ENCODE results near the gene CEACAM6. TPM values are rescaled to one million over a fixed set of nuclear protein-coding genes. Genes with fewer than 3 reads are reported as not detected.
A peak's percentile ranks its signal among the peaks of the same experiment; 100 is the strongest.
"Not testable (repeated sequence)": the region's sequence is repeated elsewhere in the genome, so short reads cannot be mapped to it uniquely, and the experiment has no call there.

The CEACAM6 gene
- total RNA-seq, 1 experiment from 2014 or later, result not detected

GRCh38 chr19:41776700-41777099 lies 21.4 kb downstream of the CEACAM6 start:
- H3K36me3 ChIP-seq (ENCODE audit: insufficient read depth, low read length), result no peaks in the 10 kb centered on the region
- no peaks in the 10 kb centered on the region for H3K4me1 ChIP-seq (ENCODE audit: low read length)
- H3K4me2 ChIP-seq (ENCODE audit: low read depth, low read length, poor library complexity, severe bottlenecking), result no peak overlapping the region
- no peaks in the 10 kb centered on the region for H3K79me2 ChIP-seq (ENCODE audit: low read length)
- DNase-seq, result no peak
- no peak overlapping the region for H3K27ac ChIP-seq (ENCODE audit: low read length)
- no peak overlapping the region for H2AFZ ChIP-seq (ENCODE audit: low read length)
- no peaks in the 10 kb centered on the region for H3K9me3 ChIP-seq (ENCODE audit: low read length)
- no peak overlapping the region for H3K4me3 ChIP-seq (ENCODE audit: low read length)
- no peaks in the 10 kb centered on the region for H3K27me3 ChIP-seq (ENCODE audit: low read length)
- H4K20me1 ChIP-seq (ENCODE audit: insufficient read depth, low read depth, low read length), result no peaks in the 10 kb centered on the region
- H3K9ac ChIP-seq (ENCODE audit: low read length), result no peak overlapping the region
- no peaks in the 10 kb centered on the region for H3K9me2 ChIP-seq (replicated peaks; ENCODE audit: insufficient read depth, low read length)

- Histone ChIP-seq H3K9ac (ENCODE audit: low read length) (no peak overlapping the region), H2AFZ (ENCODE audit: low read length) (no peak overlapping the region), H3K4me2 (ENCODE audit: low read depth, low read length, poor library complexity, severe bottlenecking) (no peak overlapping the region), H3K36me3 (ENCODE audit: insufficient read depth, low read length) (no peaks in the 10 kb centered on the region), H3K27ac (ENCODE audit: low read length) (no peak overlapping the region), H4K20me1 (ENCODE audit: insufficient read depth, low read depth, low read length) (no peaks in the 10 kb centered on the region), H3K27me3 (ENCODE audit: low read length) (no peaks in the 10 kb centered on the region), H3K9me3 (ENCODE audit: low read length) (no peaks in the 10 kb centered on the region), H3K4me3 (ENCODE audit: low read length) (no peak overlapping the region), H3K4me1 (ENCODE audit: low read length) (peaks cover 22% of the 10 kb centered on the region), H3K9me2 (replicated peaks; ENCODE audit: insufficient read depth, low read length) (no peaks in the 10 kb centered on the region), H3K79me2 (ENCODE audit: low read length) (no peaks in the 10 kb centered on the region)
- peak; percentile 64 for DNase-seq
Observed at GRCh38 chr19:41783612-41784011, 28.3 kb downstream of the CEACAM6 start.

GRCh38 chr19:41784312-41784711 lies 29.0 kb downstream of the CEACAM6 start:
- Histone ChIP-seq H4K20me1 (ENCODE audit: insufficient read depth, low read depth, low read length) (no peaks in the 10 kb centered on the region), H3K4me2 (ENCODE audit: low read depth, low read length, poor library complexity, severe bottlenecking) (no peak overlapping the region), H2AFZ (ENCODE audit: low read length) (no peak overlapping the region), H3K9me2 (replicated peaks; ENCODE audit: insufficient read depth, low read length) (no peaks in the 10 kb centered on the region), H3K9ac (ENCODE audit: low read length) (no peak overlapping the region), H3K4me3 (ENCODE audit: low read length) (no peak overlapping the region), H3K36me3 (ENCODE audit: insufficient read depth, low read length) (no peaks in the 10 kb centered on the region), H3K27ac (ENCODE audit: low read length) (no peak overlapping the region), H3K4me1 (ENCODE audit: low read length) (peaks cover 22% of the 10 kb centered on the region), H3K27me3 (ENCODE audit: low read length) (no peaks in the 10 kb centered on the region), H3K9me3 (ENCODE audit: low read length) (no peaks in the 10 kb centered on the region), H3K79me2 (ENCODE audit: low read length) (no peaks in the 10 kb centered on the region)
- DNase-seq, result no peak

- H3K27ac ChIP-seq (ENCODE audit: low read length), result no peak overlapping the region
- no peak overlapping the region for H3K4me3 ChIP-seq (ENCODE audit: low read length)
- no peak overlapping the region for H3K9ac ChIP-seq (ENCODE audit: low read length)
- H3K9me3 ChIP-seq (ENCODE audit: low read length), result no peaks in the 10 kb centered on the region
- no peaks in the 10 kb centered on the region for H3K9me2 ChIP-seq (replicated peaks; ENCODE audit: insufficient read depth, low read length)
- H2AFZ ChIP-seq (ENCODE audit: low read length), result no peak overlapping the region
- H3K4me1 ChIP-seq (ENCODE audit: low read length), result peaks cover 22% of the 10 kb centered on the region
- no peak for DNase-seq
- H3K79me2 ChIP-seq (ENCODE audit: low read length), result no peaks in the 10 kb centered on the region
- H4K20me1 ChIP-seq (ENCODE audit: insufficient read depth, low read depth, low read length), result no peaks in the 10 kb centered on the region
- H3K27me3 ChIP-seq (ENCODE audit: low read length), result no peaks in the 10 kb centered on the region
- no peaks in the 10 kb centered on the region for H3K36me3 ChIP-seq (ENCODE audit: insufficient read depth, low read length)
- H3K4me2 ChIP-seq (ENCODE audit: low read depth, low read length, poor library complexity, severe bottlenecking), result no peak overlapping the region
Observed at GRCh38 chr19:41784743-41785142, 29.4 kb downstream of the CEACAM6 start.

GRCh38 chr19:41785653-41786052 lies 30.3 kb downstream of the CEACAM6 start:
- Histone ChIP-seq H3K79me2 (ENCODE audit: low read length) (no peaks in the 10 kb centered on the region), H3K9ac (ENCODE audit: low read length) (no peak overlapping the region), H4K20me1 (ENCODE audit: insufficient read depth, low read depth, low read length) (no peaks in the 10 kb centered on the region), H2AFZ (ENCODE audit: low read length) (no peak overlapping the region), H3K36me3 (ENCODE audit: insufficient read depth, low read length) (no peaks in the 10 kb centered on the region), H3K9me3 (ENCODE audit: low read length) (no peaks in the 10 kb centered on the region), H3K27me3 (ENCODE audit: low read length) (no peaks in the 10 kb centered on the region), H3K4me1 (ENCODE audit: low read length) (peaks cover 22% of the 10 kb centered on the region), H3K4me2 (ENCODE audit: low read depth, low read length, poor library complexity, severe bottlenecking) (no peak overlapping the region), H3K27ac (ENCODE audit: low read length) (no peak overlapping the region), H3K4me3 (ENCODE audit: low read length) (no peak overlapping the region), H3K9me2 (replicated peaks; ENCODE audit: insufficient read depth, low read length) (no peaks in the 10 kb centered on the region)
- peak; percentile 87 for DNase-seq

- no peak overlapping the region for H3K9ac ChIP-seq (ENCODE audit: low read length)
Observed at GRCh38 chr19:41787055-41787454, 31.7 kb downstream of the CEACAM6 start.

GRCh38 chr19:41788518-41788917 lies 33.2 kb downstream of the CEACAM6 start:
- not testable (repeated sequence) for H3K27ac ChIP-seq (ENCODE audit: low read length); H4K20me1 ChIP-seq (ENCODE audit: insufficient read depth, low read depth, low read length); H3K4me3 ChIP-seq (ENCODE audit: low read length); H3K36me3 ChIP-seq (ENCODE audit: insufficient read depth, low read length); DNase-seq; H3K9me2 ChIP-seq (replicated peaks; ENCODE audit: insufficient read depth, low read length); H3K79me2 ChIP-seq (ENCODE audit: low read length); H3K4me2 ChIP-seq (ENCODE audit: low read depth, low read length, poor library complexity, severe bottlenecking); H3K9ac ChIP-seq (ENCODE audit: low read length); H3K27me3 ChIP-seq (ENCODE audit: low read length); H3K9me3 ChIP-seq (ENCODE audit: low read length); H2AFZ ChIP-seq (ENCODE audit: low read length)
- H3K4me1 ChIP-seq (ENCODE audit: low read length), result peaks cover 19% of the 10 kb centered on the region

More at GRCh38 chr19:41787055-41787454, 31.7 kb downstream of the CEACAM6 start:
- DNase-seq, result no peak
- no peak overlapping the region for H2AFZ ChIP-seq (ENCODE audit: low read length)
- H3K36me3 ChIP-seq (ENCODE audit: insufficient read depth, low read length), result no peaks in the 10 kb centered on the region
- H4K20me1 ChIP-seq (ENCODE audit: insufficient read depth, low read depth, low read length), result no peaks in the 10 kb centered on the region
- H3K4me3 ChIP-seq (ENCODE audit: low read length), result no peak overlapping the region
- no peak overlapping the region for H3K27ac ChIP-seq (ENCODE audit: low read length)
- H3K4me2 ChIP-seq (ENCODE audit: low read depth, low read length, poor library complexity, severe bottlenecking), result no peak overlapping the region
- H3K9me3 ChIP-seq (ENCODE audit: low read length), result no peaks in the 10 kb centered on the region
- H3K9me2 ChIP-seq (replicated peaks; ENCODE audit: insufficient read depth, low read length), result no peaks in the 10 kb centered on the region
- no peaks in the 10 kb centered on the region for H3K79me2 ChIP-seq (ENCODE audit: low read length)
- H3K27me3 ChIP-seq (ENCODE audit: low read length), result no peaks in the 10 kb centered on the region
- H3K4me1 ChIP-seq (ENCODE audit: low read length), result peaks cover 22% of the 10 kb centered on the region

- H3K4me2 ChIP-seq (ENCODE audit: low read depth, low read length, poor library complexity, severe bottlenecking); H3K9ac ChIP-seq (ENCODE audit: low read length); H3K27ac ChIP-seq (ENCODE audit: low read length); DNase-seq; H2AFZ ChIP-seq (ENCODE audit: low read length); H3K4me3 ChIP-seq (ENCODE audit: low read length); H3K9me2 ChIP-seq (replicated peaks; ENCODE audit: insufficient read depth, low read length); H3K79me2 ChIP-seq (ENCODE audit: low read length); H4K20me1 ChIP-seq (ENCODE audit: insufficient read depth, low read depth, low read length); H3K9me3 ChIP-seq (ENCODE audit: low read length); H3K36me3 ChIP-seq (ENCODE audit: insufficient read depth, low read length); H3K27me3 ChIP-seq (ENCODE audit: low read length): not testable (repeated sequence)
- peaks cover 13% of the 10 kb centered on the region for H3K4me1 ChIP-seq (ENCODE audit: low read length)
Observed at GRCh38 chr19:41789053-41789452, 33.7 kb downstream of the CEACAM6 start.
